ENCODE data around the gene TTBK1.
A peak's percentile ranks its signal among the peaks of the same experiment; 100 is the strongest.

Gene TTBK1

DNA sequence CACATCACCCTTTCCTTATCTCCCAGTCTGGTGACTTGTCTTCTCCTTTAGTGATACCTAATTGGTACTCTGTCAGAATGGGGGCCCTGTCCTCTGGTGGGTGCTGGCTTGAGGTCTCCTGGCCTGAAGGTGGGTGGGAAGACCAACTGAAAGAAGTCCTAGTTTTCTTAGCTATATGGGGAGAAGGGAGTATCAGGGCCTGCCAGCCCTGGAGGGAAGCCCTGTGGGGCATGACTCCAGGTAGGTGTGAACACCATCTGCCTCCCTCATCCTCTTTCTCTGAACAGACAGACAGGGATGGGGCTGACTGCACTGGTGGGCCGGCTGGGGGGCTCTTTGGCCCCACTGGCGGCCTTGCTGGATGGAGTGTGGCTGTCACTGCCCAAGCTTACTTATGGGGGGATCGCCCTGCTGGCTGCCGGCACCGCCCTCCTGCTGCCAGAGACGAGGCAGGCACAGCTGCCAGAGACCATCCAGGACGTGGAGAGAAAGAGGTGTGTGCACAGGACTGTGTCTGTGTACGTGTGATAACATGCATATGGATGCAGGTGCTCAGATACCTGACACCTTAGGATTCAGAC is 60.6 kb downstream of the TTBK1 start:
- DNase-seq (ENCODE audit: insufficient read length, low spot score): no peak
- no peak for FAIRE-seq
- TF ChIP-seq POLR2AphosphoS5 (IDR thresholded peaks at IDR 0.05; ENCODE audit: low read depth, low read length): no peak
- TF ChIP-seq POLR2A (IDR thresholded peaks at IDR 0.05; ENCODE audit: low read depth, low read length): no peak
- no peak for TF ChIP-seq TAF1 (IDR thresholded peaks at IDR 0.05; ENCODE audit: low read depth, low read length)
- TF ChIP-seq POU2F2 (IDR thresholded peaks at IDR 0.05; ENCODE audit: low read depth, low read length): no peak
- TF ChIP-seq SPI1 (IDR thresholded peaks at IDR 0.05; ENCODE audit: low read depth, low read length): no peak
- TF ChIP-seq PAX5 (IDR thresholded peaks at IDR 0.05; ENCODE audit: insufficient read depth, low read length, severe bottlenecking): no peak

DNA sequence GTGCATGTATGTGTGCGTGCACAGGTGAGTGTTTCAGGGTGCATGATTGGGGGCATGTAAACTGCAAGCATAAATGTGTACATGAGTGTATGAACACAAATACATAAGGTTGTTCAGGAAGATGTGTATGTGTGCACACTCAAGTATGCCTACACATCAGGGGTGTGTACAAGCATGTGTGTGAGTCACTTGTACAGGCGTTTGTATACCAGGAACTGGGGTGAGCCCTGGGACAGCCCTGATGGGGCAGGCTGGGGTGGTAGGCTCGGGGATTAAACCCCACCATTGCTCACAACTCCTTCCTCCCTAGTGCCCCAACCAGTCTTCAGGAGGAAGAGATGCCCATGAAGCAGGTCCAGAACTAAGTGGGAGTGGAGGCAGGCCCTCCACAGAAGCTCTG is 61.1 kb downstream of the TTBK1 start:
- TF ChIP-seq POLR2A (IDR thresholded peaks at IDR 0.05; ENCODE audit: low read depth, low read length) (no peak), SPI1 (IDR thresholded peaks at IDR 0.05; ENCODE audit: low read depth, low read length) (no peak), POU2F2 (IDR thresholded peaks at IDR 0.05; ENCODE audit: low read depth, low read length) (no peak)
- no peak for DNase-seq (ENCODE audit: insufficient read length, low spot score)
- FAIRE-seq: no peak

DNA sequence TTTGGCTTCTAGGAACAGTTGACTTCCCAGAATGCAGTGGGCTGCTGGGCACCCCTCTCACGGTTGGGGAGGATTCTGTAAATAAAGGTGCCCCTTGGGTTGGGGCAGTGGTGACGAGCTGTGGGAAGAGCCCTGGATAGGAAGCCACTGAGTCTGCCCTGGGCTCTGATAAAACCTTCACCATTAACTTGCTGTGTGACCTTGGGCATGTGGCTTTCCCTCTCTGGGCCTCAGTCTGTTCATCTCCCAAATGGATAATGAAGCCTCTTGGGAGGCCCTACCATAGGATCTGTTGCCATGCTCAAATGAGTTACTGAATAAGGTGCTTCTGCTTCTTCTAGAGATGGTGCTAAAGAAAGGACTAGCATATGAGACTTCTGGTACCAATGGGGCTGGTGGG is 61.6 kb downstream of the TTBK1 start:
- no peak for DNase-seq (ENCODE audit: insufficient read length, low spot score)
- no peak for FAIRE-seq
- no peak for TF ChIP-seq PAX5 (IDR thresholded peaks at IDR 0.05; ENCODE audit: insufficient read depth, low read length, severe bottlenecking)
- no peak for TF ChIP-seq SPI1 (IDR thresholded peaks at IDR 0.05; ENCODE audit: low read depth, low read length)
- TF ChIP-seq POLR2AphosphoS5 (IDR thresholded peaks at IDR 0.05; ENCODE audit: low read depth, low read length): no peak
- TF ChIP-seq POU2F2 (IDR thresholded peaks at IDR 0.05; ENCODE audit: low read depth, low read length): no peak
- no peak for TF ChIP-seq TAF1 (IDR thresholded peaks at IDR 0.05; ENCODE audit: low read depth, low read length)
- no peak for TF ChIP-seq POLR2A (IDR thresholded peaks at IDR 0.05; ENCODE audit: low read depth, low read length)

DNA sequence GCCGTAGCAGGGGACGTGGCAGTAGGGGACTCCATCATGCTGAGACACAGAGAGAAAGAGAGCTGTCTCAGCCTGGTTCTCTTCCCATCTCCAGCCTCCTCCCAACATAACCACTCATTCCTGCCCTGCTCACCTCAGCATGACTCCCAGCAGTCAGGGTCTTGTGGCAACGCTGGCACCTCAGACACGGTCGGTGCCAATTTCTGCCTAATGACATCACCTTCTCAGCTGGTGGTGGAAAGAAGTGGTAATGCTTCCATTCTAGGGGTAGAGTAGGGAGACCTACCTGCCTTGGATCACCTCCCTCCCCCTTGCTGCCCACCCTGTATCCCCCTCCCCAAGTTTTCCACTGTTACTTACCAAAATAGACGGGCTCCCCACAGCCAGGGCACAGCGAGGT is 62.8 kb downstream of the TTBK1 start:
- FAIRE-seq: no peak
- TF ChIP-seq PAX5 (IDR thresholded peaks at IDR 0.05; ENCODE audit: insufficient read depth, low read length, severe bottlenecking) (no peak), TAF1 (IDR thresholded peaks at IDR 0.05; ENCODE audit: low read depth, low read length) (no peak), POU2F2 (IDR thresholded peaks at IDR 0.05; ENCODE audit: low read depth, low read length) (no peak), POLR2AphosphoS5 (IDR thresholded peaks at IDR 0.05; ENCODE audit: low read depth, low read length) (no peak), SPI1 (IDR thresholded peaks at IDR 0.05; ENCODE audit: low read depth, low read length) (no peak), POLR2A (IDR thresholded peaks at IDR 0.05; ENCODE audit: low read depth, low read length) (no peak)

DNA sequence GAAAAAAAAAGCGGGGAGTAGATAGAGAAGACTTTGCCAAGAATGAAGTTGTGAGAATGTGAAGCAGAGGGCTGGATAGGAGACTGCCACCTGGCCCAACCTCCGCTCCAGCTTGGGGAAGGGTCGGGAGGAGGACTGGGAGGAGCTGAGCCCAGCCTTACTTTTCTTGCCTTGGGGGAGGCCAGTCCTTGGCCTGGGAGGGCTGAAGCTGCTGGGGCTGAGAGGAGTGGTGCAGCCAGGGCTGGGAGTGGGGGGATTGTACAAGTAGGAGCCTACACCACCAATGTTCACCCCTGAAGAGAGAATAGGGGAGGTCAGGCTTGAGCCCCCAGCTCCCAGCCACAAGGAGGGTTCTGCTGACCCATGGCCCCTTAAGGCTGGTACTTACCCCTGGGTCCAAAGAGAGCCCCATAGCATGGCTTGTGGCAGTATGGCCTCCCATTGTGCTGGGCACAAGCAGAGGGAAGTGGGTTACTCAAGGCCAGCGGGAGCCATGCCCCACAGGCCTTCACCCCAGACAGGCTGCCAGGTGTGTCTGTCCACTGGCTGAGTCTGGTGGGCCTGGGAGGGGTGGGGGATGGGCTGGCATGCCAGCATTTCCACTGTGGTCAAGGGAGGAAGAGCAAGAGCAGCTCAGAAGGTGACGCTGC is 64.3 kb downstream of the TTBK1 start:
- TF ChIP-seq TAF1 (IDR thresholded peaks at IDR 0.05; ENCODE audit: low read depth, low read length) (no peak), SPI1 (IDR thresholded peaks at IDR 0.05; ENCODE audit: low read depth, low read length) (no peak), POLR2A (IDR thresholded peaks at IDR 0.05; ENCODE audit: low read depth, low read length) (no peak), PAX5 (IDR thresholded peaks at IDR 0.05; ENCODE audit: insufficient read depth, low read length, severe bottlenecking) (no peak), POU2F2 (IDR thresholded peaks at IDR 0.05; ENCODE audit: low read depth, low read length) (no peak), POLR2AphosphoS5 (IDR thresholded peaks at IDR 0.05; ENCODE audit: low read depth, low read length) (no peak)
- FAIRE-seq (no peak), DNase-seq (ENCODE audit: insufficient read length, low spot score) (no peak)

More for the DNA sequence above, 62.8 kb downstream of the TTBK1 start:
- DNase-seq (ENCODE audit: insufficient read length, low spot score): no peak

DNA sequence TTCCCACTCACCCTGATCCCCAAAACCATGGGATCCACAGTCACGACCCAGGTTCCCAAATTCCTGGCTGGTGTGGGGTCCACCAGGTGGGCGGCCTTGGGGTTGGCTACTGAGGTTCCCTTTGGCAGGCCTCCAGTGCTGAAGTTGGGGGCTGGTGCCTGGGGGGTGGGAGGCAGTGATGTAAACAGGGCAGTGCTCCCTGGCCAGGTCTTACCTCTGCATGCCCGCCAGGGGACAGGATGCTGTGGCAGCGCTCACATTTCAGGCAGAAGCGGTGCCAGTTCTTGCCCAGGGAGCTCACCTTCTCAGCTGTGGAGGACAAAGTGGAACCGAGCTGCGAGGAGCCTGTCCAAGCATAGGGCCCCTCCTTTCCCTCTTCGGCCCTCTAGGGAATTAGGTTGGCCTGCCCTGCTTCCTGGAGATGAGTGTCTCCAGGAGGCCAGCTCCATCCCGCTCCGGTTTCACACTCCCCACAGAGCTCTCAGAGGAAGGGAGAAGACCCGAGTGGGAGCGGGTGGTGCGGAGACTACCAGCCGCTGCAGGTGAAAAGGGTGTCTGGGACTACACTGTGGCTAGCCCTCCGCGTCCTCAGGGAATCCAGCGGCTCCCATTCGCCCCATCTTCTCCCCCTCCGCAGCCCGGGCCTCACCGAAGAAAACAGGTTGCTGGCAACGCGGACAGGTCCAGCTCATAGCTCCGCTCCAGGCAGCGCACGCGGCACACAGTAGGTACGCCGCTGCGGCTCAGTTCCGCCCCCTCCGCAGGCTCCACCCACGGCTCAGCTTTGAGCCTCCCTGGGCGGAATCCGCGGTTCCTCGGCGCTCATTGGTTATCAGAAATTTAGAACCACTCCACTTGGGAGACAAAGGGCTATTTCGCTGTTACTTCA is 65.1 kb downstream of the TTBK1 start, which contains the start of gene CRIP3:
TSS of gene CRIP3 (minus strand) at position 726 of the 889 bp plus-strand sequence. CDS start at position 692, 34 bp downstream.
- no peak for TF ChIP-seq POLR2A (IDR thresholded peaks at IDR 0.05; ENCODE audit: low read depth, low read length)
- TF ChIP-seq POU2F2 (IDR thresholded peaks at IDR 0.05; ENCODE audit: low read depth, low read length): no peak
- no peak for TF ChIP-seq SPI1 (IDR thresholded peaks at IDR 0.05; ENCODE audit: low read depth, low read length)
- no peak for TF ChIP-seq POLR2AphosphoS5 (IDR thresholded peaks at IDR 0.05; ENCODE audit: low read depth, low read length)
- TF ChIP-seq TAF1 (IDR thresholded peaks at IDR 0.05; ENCODE audit: low read depth, low read length): no peak
- TF ChIP-seq PAX5 (IDR thresholded peaks at IDR 0.05; ENCODE audit: insufficient read depth, low read length, severe bottlenecking): no peak
- FAIRE-seq: peak; percentile 72
- no peak for DNase-seq (ENCODE audit: insufficient read length, low spot score)

DNA sequence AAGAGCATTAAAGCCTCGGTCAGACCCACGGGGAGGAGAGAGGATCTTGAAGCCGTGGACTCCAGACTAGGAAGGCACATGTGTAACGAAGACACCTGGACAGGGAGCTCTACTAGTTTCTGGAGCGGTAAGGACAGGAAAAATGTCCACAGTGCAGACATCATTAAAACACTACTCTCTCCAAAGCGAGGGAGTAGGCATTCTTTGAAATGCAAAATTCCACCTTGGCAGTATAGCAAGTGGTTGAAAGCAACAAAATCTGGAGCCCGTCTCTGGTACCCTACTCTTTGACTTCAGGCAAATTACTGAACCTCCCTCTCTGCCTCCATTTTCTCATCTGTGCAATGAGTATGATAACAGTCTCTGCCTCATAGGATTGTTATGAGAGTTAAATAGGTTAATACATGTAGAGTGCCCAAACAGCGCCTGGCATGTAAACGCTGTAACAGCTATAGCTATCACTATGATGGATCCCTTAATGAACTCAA is 65.8 kb downstream of the TTBK1 start:
- FAIRE-seq (peak; percentile 56), DNase-seq (ENCODE audit: insufficient read length, low spot score) (no peak)
- TF ChIP-seq SPI1 (IDR thresholded peaks at IDR 0.05; ENCODE audit: low read depth, low read length) (no peak), POLR2AphosphoS5 (IDR thresholded peaks at IDR 0.05; ENCODE audit: low read depth, low read length) (no peak), POU2F2 (IDR thresholded peaks at IDR 0.05; ENCODE audit: low read depth, low read length) (no peak), TAF1 (IDR thresholded peaks at IDR 0.05; ENCODE audit: low read depth, low read length) (no peak), POLR2A (IDR thresholded peaks at IDR 0.05; ENCODE audit: low read depth, low read length) (no peak), PAX5 (IDR thresholded peaks at IDR 0.05; ENCODE audit: insufficient read depth, low read length, severe bottlenecking) (no peak)

DNA sequence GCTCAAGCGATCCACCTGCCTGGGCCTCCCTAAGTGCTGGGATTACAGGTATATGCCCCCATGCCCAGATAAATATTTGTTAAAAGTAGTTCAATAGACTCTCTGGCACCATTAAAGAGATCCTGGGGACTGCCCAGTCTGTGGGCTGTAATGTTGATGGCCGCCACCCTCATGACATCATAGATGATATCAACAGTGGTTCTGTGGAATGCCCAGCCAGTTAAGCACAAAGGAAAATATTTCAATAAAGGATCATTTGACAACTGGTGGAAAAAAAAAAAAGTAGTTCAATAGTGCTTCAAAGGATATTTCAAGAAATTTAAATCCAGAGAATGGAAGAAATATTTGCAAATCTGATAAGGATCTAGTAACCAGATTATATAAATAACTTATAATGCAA is 66.9 kb downstream of the TTBK1 start:
- TF ChIP-seq TAF1 (IDR thresholded peaks at IDR 0.05; ENCODE audit: low read depth, low read length): no peak
- TF ChIP-seq POLR2AphosphoS5 (IDR thresholded peaks at IDR 0.05; ENCODE audit: low read depth, low read length): no peak
- TF ChIP-seq POLR2A (IDR thresholded peaks at IDR 0.05; ENCODE audit: low read depth, low read length): no peak
- FAIRE-seq: no peak

DNA sequence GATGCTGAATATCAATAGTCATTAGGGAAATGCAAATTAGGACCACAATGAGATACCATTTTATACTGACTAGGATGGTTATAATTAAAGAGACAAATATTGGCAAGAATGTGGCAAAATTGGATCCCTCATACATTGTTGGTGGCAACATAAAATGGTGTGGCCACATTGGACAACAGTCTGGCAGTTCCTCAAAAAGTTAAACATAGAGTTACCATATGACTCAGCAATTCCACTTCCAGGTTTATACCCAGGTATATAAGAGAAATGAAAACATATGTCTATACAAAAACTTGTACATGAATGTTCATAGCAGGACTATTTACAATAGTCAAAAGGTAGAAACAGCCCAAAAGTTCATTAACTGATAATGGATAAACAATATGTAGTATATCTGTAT is 67.3 kb downstream of the TTBK1 start:
- FAIRE-seq: no peak
- DNase-seq (ENCODE audit: insufficient read length, low spot score): no peak
- TF ChIP-seq TAF1 (IDR thresholded peaks at IDR 0.05; ENCODE audit: low read depth, low read length) (no peak), SPI1 (IDR thresholded peaks at IDR 0.05; ENCODE audit: low read depth, low read length) (peak; percentile 77)

More for the DNA sequence above, 66.9 kb downstream of the TTBK1 start:
- DNase-seq (ENCODE audit: insufficient read length, low spot score): no peak
